Measurements from ENCODE around the gene CACNA1C.

CACNA1C gene

GRCh38 chr12:2609020-2609419, 556.2 kb downstream of the CACNA1C start:
- H3K27ac ChIP-seq, result no peak overlapping the region
- no peak for DNase-seq
- H3K9me3 ChIP-seq (ENCODE audit: severe bottlenecking), result no peaks in the 10 kb centered on the region
- H3K27me3 ChIP-seq (ENCODE audit: insufficient read depth, low read depth, severe bottlenecking), result no peaks in the 10 kb centered on the region
- no peaks in the 10 kb centered on the region; the same call in 1 of the 2 replicates for H3K36me3 ChIP-seq
- no peak overlapping the region for H3K4me3 ChIP-seq (ENCODE audit: low read depth, low read length)
- TF ChIP-seq CTCF (IDR thresholded peaks at IDR 0.05; ENCODE audit: low read depth, low read length), result no peak

GRCh38 chr12:2610358-2610757, 557.6 kb downstream of the CACNA1C start:
- Histone ChIP-seq H3K4me3 (ENCODE audit: low read depth, low read length) (no peak overlapping the region), H3K9me3 (ENCODE audit: severe bottlenecking) (no peaks in the 10 kb centered on the region), H3K27ac (no peak overlapping the region), H3K27me3 (ENCODE audit: insufficient read depth, low read depth, severe bottlenecking) (no peaks in the 10 kb centered on the region), H3K36me3 (no peaks in the 10 kb centered on the region; the same call in 1 of the 2 replicates)
- DNase-seq, result no peak
- TF ChIP-seq CTCF (IDR thresholded peaks at IDR 0.05; ENCODE audit: low read depth, low read length), result no peak

DNA sequence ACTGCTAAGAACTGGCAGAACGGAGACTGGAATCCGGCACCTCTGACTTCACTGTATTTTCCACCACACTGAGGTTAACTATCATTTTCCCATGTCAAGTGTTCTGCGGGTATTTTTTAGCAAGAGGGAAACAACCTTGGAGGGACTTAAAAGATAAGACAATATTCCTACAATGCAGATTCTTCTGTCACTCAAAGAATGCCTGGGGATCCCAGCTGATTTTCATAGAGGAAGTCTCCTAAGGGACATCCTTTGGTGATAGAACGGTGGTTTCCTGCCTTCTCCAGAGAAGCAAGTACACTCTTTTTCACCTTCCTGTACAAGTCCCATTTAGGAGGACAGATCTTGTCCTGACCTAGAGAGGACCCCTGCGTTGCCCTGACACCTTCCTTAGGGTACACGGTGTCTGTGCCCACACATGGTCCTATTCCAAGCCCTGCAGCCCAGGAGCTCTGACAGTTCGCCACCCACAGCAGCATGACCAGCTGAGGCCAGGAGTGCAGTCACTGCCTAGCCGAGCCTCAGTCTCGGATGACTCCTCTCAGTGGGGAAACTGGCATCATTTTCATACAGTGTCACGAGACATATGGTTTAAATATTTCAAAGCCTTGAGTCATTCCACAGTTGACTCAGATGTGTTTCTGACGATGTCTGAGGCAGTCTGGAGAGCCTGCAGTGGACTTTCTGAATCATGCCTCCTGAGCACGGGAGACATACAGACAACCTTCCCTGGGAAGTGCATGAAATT, 560.7 kb downstream of the CACNA1C start:
- no peaks in the 10 kb centered on the region for H3K27me3 ChIP-seq (ENCODE audit: insufficient read depth, low read depth, severe bottlenecking)
- TF ChIP-seq CTCF (IDR thresholded peaks at IDR 0.05; ENCODE audit: low read depth, low read length), result no peak
- H3K27ac ChIP-seq, result no peak overlapping the region
- H3K9me3 ChIP-seq (ENCODE audit: severe bottlenecking), result no peaks in the 10 kb centered on the region
- no peak for DNase-seq
- no peak overlapping the region for H3K4me3 ChIP-seq (ENCODE audit: low read depth, low read length)
- H3K36me3 ChIP-seq, result no peaks in the 10 kb centered on the region; the same call in 1 of the 2 replicates

DNA sequence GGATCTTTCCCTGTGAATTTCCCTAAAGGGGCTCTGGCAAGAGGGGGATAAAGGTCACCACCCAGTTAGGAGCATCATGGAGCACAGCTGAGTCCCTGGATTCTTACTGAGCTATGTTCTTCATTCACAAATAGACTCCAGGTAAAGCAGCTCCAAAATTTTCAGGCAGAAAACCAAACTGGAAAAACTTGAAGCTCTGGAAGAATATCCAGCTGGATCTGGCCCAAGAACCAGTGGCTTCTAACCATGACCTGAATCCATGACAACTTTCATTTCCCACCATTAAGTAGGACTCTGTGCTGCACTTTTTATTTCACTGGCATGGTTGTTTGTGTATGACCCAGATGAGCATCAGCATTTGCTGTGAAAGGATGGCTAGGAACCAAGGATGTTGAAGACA, 561.6 kb downstream of the CACNA1C start:
- no peaks in the 10 kb centered on the region; the same call in 1 of the 2 replicates for H3K36me3 ChIP-seq
- no peaks in the 10 kb centered on the region for H3K9me3 ChIP-seq (ENCODE audit: severe bottlenecking)
- TF ChIP-seq CTCF (IDR thresholded peaks at IDR 0.05; ENCODE audit: low read depth, low read length), result no peak
- no peak for DNase-seq
- no peak overlapping the region for H3K4me3 ChIP-seq (ENCODE audit: low read depth, low read length)
- H3K27me3 ChIP-seq (ENCODE audit: insufficient read depth, low read depth, severe bottlenecking), result no peaks in the 10 kb centered on the region
- H3K27ac ChIP-seq, result no peak overlapping the region

- no peak for TF ChIP-seq CTCF (IDR thresholded peaks at IDR 0.05; ENCODE audit: low read depth, low read length)
- H3K36me3 ChIP-seq, result no peaks in the 10 kb centered on the region
- DNase-seq, result no peak
- H3K9me3 ChIP-seq (ENCODE audit: severe bottlenecking), result no peaks in the 10 kb centered on the region
- no peaks in the 10 kb centered on the region for H3K27me3 ChIP-seq (ENCODE audit: insufficient read depth, low read depth, severe bottlenecking)
- H3K4me3 ChIP-seq (ENCODE audit: low read depth, low read length), result no peak overlapping the region
- H3K27ac ChIP-seq, result no peak overlapping the region
These were observed 563.0 kb downstream of the CACNA1C start for GRCh38 chr12:2615665-2616402.
